H1 (cell line): Measurements from ENCODE around the gene DBX1.

Experiments used
- BRCA1 ChIP-seq: IDR thresholded peaks from 2 replicates; pipeline ENCODE4 v1.6.1; 2012; ENCODE audit warnings: low read depth, low read length, improper control_type of control experiment
- CHD1 ChIP-seq: IDR thresholded peaks from 2 replicates; pipeline ENCODE4 v1.6.1; 2012; ENCODE audit warnings: low read depth, low read length, improper control_type of control experiment
- CHD2 ChIP-seq: IDR thresholded peaks from 2 replicates; pipeline ENCODE4 v1.6.1; 2012; ENCODE audit warnings: low read length, improper control_type of control experiment
- CREB1 ChIP-seq: IDR thresholded peaks from 2 replicates; pipeline ENCODE4 v1.6.1; 2012; ENCODE audit warnings: inconsistent platforms
- EZH2 ChIP-seq: fragments of 200-600 bp; sonication (generic); IDR thresholded peaks from 2 replicates; pipeline ENCODE4 v1.7.1; 2012; ENCODE audit warnings: low read depth, mild to moderate bottlenecking, moderate library complexity, low read length, inconsistent platforms; ENCODE audit not compliant: severe bottlenecking
- POLR2AphosphoS5 ChIP-seq: IDR thresholded peaks from 2 replicates; pipeline ENCODE4 v1.6.1; 2011; ENCODE audit warnings: low read depth, low read length
- SP2 ChIP-seq: IDR thresholded peaks from 2 replicates; pipeline ENCODE4 v1.6.1; 2012; ENCODE audit warnings: mild to moderate bottlenecking, low read length, inconsistent platforms
- TAF1 ChIP-seq: IDR thresholded peaks from 2 replicates; pipeline ENCODE4 v1.6.1; 2011; ENCODE audit warnings: mild to moderate bottlenecking, low read depth, low read length
- TBP ChIP-seq: IDR thresholded peaks from 2 replicates; pipeline ENCODE4 v1.6.1; 2011; ENCODE audit warnings: low read depth, low read length, improper control_type of control experiment
- ZNF274 ChIP-seq: IDR thresholded peaks from 2 replicates; pipeline ENCODE4 v1.7.0; 2012; ENCODE audit warnings: low read length, borderline replicate concordance; ENCODE audit errors: extremely low read depth
- TF ChIP-seq, protein P1 (sequence below), 3 experiments: IDR thresholded peaks; 1 replicate in 2 of 3; 2 replicates in 1 of 3; pipeline versions ENCODE4 v1.5.1 to v1.6.1; 2011; ENCODE audit warnings: low read length in 3 of 3, mild to moderate bottlenecking in 3 of 3, inconsistent platforms in 2 of 3, low read depth in 1 of 3, moderate library complexity in 1 of 3; ENCODE audit not compliant: insufficient read depth in 1 of 3; ENCODE audit errors: control extremely low read depth in 1 of 3
- TF ChIP-seq, protein P2 (sequence below): IDR thresholded peaks from 2 replicates; pipeline ENCODE4 v1.6.1; 2011; ENCODE audit warnings: low read length, improper control_type of control experiment

DNA sequence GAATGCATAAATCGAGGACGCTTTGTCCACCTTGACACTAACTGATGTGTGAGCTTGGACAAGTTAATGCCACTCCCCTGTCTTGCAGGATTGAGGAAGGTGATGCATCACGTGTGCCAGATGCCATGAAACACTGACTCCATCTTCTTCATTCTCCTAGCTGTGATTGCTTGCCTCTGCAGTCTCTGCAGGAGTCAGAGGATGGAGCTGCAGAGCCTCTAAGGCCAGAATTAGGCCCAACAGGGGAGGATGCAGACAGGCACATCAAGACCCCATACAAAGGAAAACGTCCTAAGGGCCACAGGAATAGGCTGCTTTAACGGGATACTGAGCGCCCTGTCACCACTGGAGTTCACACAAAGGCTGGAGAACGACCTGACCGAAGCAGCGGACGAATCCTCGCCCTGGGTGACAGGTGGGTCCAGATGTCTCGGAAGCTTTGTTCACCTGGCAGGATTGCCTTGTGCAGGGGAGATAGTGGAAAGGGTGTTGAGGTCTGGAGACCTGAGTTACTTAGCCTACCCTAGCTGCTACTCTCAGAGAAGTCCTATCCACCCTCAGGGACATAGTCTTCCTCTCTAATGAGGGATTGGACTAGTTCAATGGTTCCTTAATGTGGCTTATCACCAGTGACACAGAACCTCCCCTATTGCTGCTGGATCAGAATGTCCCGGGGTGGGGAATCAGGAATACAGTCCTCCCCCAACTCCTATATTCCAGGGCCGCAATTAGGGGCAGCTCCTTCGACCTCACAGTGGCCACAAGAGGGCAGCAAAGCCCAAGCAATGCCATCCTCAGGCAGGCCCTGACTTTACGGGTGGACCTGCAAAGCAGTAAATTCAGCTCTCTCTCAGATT lies 32.4 kb downstream of the DBX1 start:
- TF ChIP-seq TAF1 = no peak
- TF ChIP-seq, protein P1, sequence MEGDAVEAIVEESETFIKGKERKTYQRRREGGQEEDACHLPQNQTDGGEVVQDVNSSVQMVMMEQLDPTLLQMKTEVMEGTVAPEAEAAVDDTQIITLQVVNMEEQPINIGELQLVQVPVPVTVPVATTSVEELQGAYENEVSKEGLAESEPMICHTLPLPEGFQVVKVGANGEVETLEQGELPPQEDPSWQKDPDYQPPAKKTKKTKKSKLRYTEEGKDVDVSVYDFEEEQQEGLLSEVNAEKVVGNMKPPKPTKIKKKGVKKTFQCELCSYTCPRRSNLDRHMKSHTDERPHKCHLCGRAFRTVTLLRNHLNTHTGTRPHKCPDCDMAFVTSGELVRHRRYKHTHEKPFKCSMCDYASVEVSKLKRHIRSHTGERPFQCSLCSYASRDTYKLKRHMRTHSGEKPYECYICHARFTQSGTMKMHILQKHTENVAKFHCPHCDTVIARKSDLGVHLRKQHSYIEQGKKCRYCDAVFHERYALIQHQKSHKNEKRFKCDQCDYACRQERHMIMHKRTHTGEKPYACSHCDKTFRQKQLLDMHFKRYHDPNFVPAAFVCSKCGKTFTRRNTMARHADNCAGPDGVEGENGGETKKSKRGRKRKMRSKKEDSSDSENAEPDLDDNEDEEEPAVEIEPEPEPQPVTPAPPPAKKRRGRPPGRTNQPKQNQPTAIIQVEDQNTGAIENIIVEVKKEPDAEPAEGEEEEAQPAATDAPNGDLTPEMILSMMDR (IDR thresholded peaks at IDR 0.05; ENCODE audit: control extremely low read depth in 1 of 3, insufficient read depth in 1 of 3, low read depth in 1 of 3, low read length in 3 of 3) = peak; percentile 90 to 93 (median 92)
- no peak for TF ChIP-seq CHD2
- TF ChIP-seq CHD1 = no peak
- TF ChIP-seq POLR2AphosphoS5 = no peak
- TF ChIP-seq BRCA1 = no peak
- TF ChIP-seq EZH2 = no peak
- no peak for TF ChIP-seq CREB1
- TF ChIP-seq SP2 = no peak
- TF ChIP-seq, protein P2, sequence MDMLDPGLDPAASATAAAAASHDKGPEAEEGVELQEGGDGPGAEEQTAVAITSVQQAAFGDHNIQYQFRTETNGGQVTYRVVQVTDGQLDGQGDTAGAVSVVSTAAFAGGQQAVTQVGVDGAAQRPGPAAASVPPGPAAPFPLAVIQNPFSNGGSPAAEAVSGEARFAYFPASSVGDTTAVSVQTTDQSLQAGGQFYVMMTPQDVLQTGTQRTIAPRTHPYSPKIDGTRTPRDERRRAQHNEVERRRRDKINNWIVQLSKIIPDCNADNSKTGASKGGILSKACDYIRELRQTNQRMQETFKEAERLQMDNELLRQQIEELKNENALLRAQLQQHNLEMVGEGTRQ = no peak
- no peak for TF ChIP-seq TBP
- TF ChIP-seq ZNF274 = no peak
